ENCODE measurements around the gene SND1. TPM values are rescaled to one million over a fixed set of nuclear protein-coding genes. Genes with fewer than 3 reads are reported as not detected.

Gene SND1
- total RNA-seq, 4 donors from 2014 or later, result 62.0 to 89.4 (median 82.1) TPM

GRCh38 chr7:128076196-128076795, 424.3 kb downstream of the SND1 start:
- no peak overlapping the region for H3K4me3 ChIP-seq (ENCODE audit: low read depth, poor library complexity, severe bottlenecking)
- intact Hi-C loops (cut with DNase I; ENCODE audit: low total_unique reads), result no loop called here
- no peak for DNase-seq (ENCODE audit: low spot score in 2 of 2)
- TF ChIP-seq POLR2A (IDR thresholded peaks at IDR 0.05), result no peak
- TF ChIP-seq, protein P1, sequence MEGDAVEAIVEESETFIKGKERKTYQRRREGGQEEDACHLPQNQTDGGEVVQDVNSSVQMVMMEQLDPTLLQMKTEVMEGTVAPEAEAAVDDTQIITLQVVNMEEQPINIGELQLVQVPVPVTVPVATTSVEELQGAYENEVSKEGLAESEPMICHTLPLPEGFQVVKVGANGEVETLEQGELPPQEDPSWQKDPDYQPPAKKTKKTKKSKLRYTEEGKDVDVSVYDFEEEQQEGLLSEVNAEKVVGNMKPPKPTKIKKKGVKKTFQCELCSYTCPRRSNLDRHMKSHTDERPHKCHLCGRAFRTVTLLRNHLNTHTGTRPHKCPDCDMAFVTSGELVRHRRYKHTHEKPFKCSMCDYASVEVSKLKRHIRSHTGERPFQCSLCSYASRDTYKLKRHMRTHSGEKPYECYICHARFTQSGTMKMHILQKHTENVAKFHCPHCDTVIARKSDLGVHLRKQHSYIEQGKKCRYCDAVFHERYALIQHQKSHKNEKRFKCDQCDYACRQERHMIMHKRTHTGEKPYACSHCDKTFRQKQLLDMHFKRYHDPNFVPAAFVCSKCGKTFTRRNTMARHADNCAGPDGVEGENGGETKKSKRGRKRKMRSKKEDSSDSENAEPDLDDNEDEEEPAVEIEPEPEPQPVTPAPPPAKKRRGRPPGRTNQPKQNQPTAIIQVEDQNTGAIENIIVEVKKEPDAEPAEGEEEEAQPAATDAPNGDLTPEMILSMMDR (IDR thresholded peaks at IDR 0.05), result no peak
- WGBS, 2 donors, result 86 to 87% methylated on average over 8 of the region's 8 CpGs

DNA sequence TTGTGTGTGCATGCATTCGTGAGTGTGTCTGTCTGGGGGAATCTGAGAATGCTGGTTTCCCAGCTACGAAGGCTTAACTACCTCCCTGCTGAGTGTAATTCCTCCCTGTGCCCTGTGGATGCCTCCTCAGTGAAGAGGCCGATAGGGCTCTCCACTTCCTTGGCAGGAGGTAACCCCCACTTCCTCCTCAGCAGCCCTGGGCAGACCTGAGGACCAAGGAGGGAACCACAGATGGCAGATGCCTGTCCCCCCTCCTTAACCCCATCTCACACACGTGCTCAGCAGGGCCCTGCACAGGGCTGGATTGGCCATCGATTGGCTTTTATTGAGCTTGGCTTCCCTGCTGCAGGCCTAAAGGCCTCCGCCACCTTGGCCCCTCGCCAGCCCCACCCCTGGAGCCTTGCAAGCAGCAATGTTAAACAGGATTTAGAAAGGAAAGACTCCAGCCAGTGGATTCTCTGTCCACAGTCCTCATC, 424.8 kb downstream of the SND1 start:
- no peak overlapping the region for H3K4me3 ChIP-seq (ENCODE audit: low read depth, poor library complexity, severe bottlenecking)
- WGBS, 2 donors, result 48 to 67% methylated on average over 6 to 7 of the region's 7 CpGs
- no peak for DNase-seq (ENCODE audit: low spot score in 2 of 2)
- intact Hi-C loops (cut with DNase I; ENCODE audit: low total_unique reads), result no loop called here
- TF ChIP-seq, protein P1 (IDR thresholded peaks at IDR 0.05), result no peak
- TF ChIP-seq POLR2A (IDR thresholded peaks at IDR 0.05), result no peak

- TF ChIP-seq, protein P1 (IDR thresholded peaks at IDR 0.05), result no peak
- no peak for TF ChIP-seq POLR2A (IDR thresholded peaks at IDR 0.05)
- intact Hi-C loops (cut with DNase I; ENCODE audit: low total_unique reads), result no loop called here
- 100% methylated on average over 3 of the region's 3 CpGs for WGBS, 2 donors
- no peak for DNase-seq (ENCODE audit: low spot score in 2 of 2)
- H3K4me3 ChIP-seq (ENCODE audit: low read depth, poor library complexity, severe bottlenecking), result no peak overlapping the region
Measured at GRCh38 chr7:128078309-128078708, 426.3 kb downstream of the SND1 start.

GRCh38 chr7:128080169-128080568, 428.2 kb downstream of the SND1 start:
- no peak for TF ChIP-seq POLR2A (IDR thresholded peaks at IDR 0.05)
- TF ChIP-seq, protein P1 (IDR thresholded peaks at IDR 0.05), result no peak
- WGBS, 2 donors, result 95% methylated on average over 7 of the region's 7 CpGs
- no peak overlapping the region for H3K4me3 ChIP-seq (ENCODE audit: low read depth, poor library complexity, severe bottlenecking)
- intact Hi-C loops (cut with DNase I; ENCODE audit: low total_unique reads), result no loop called here
- no peak for DNase-seq (ENCODE audit: low spot score in 2 of 2)

DNA sequence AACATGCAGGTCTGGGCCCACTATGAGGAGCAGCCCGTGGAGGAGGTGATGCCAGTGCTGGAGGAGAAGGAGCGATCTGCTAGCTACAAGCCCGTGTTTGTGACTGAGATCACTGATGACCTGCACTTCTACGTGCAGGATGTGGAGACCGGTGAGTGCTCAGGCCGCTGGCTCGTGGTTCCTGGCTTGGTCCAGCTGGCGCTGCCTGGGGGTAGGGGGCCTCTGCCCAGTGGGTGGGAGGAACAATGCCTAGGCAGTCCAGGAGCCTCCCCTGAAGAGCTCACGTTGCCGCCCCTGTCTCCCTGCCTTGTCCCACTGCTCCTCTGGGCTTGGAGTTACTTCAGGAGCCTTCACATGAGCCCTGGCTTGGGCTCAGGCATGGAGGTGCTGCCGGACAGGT, 429.4 kb downstream of the SND1 start:
- no peak overlapping the region for H3K4me3 ChIP-seq (ENCODE audit: low read depth, poor library complexity, severe bottlenecking)
- DNase-seq (ENCODE audit: low spot score in 2 of 2), result no peak
- WGBS, 2 donors, result 95 to 97% methylated on average over 8 to 9 of the region's 11 CpGs
- intact Hi-C loops (cut with DNase I; ENCODE audit: low total_unique reads), result no loop called here
- no peak for TF ChIP-seq POLR2A (IDR thresholded peaks at IDR 0.05)
- TF ChIP-seq, protein P1 (IDR thresholded peaks at IDR 0.05), result no peak

DNA sequence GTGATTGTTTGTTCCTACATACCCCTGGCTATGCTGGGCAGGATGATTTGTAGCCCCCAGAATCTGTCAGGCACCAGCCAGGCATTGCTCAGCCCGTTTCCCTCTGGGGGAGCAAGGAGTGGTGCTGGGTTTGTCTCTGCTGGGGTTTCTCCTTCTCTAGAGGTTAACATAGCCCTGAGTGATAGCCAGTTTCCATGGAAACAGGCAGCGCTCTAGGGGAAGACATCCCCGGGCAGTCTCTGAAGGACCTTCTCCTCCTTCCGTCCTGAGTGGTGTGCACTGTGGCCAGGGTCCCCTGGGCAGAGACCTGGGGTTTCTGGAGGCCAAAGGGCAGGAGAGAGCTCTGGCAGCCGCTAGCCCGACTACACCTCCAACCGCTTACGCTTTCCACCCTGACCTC, 429.8 kb downstream of the SND1 start:
- no peak for DNase-seq (ENCODE audit: low spot score in 2 of 2)
- H3K4me3 ChIP-seq (ENCODE audit: low read depth, poor library complexity, severe bottlenecking), result no peak overlapping the region
- 91 to 97% methylated on average over 8 of the region's 8 CpGs for WGBS, 2 donors

More for the DNA sequence above, 429.8 kb downstream of the SND1 start:
- TF ChIP-seq, protein P1 (IDR thresholded peaks at IDR 0.05), result no peak
- no peak for TF ChIP-seq POLR2A (IDR thresholded peaks at IDR 0.05)
- intact Hi-C loops (cut with DNase I; ENCODE audit: low total_unique reads), result no loop called here
